ENCODE measurements around the gene AXDND1. TPM values are rescaled to one million over a fixed set of nuclear protein-coding genes. Genes with fewer than 3 reads are reported as not detected.

AXDND1 gene

DNA sequence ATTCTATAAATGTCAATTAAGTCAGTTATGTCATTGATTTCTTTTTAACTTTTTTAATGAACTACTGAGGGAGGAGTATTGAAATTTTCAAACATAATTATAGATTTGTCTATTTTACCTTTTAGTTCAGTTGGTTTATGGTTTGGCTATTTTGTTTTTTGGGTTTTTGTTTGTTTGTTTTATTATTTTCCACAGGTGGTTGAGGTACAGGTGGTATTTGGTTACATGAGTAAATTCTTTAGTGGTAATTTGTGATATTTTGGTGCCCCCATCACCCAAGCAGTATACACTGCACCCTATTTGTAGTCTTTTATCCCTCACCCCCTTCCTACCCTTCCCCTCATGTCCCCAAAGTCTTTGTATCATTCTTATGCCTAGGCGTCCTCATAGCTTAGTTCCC, 235.3 kb downstream of the AXDND1 start:
- Histone ChIP-seq H4K8ac (ENCODE audit: low read depth, low read length) (no peak overlapping the region), H2AK5ac (ENCODE audit: low read length) (no peak overlapping the region), H3K4me1 (ENCODE audit: control insufficient read depth, low read depth, low read length) (no peaks in the 10 kb centered on the region), H3K4ac (ENCODE audit: low read depth, low read length) (no peak overlapping the region), H3K4me3 (ENCODE audit: low read length) (no peak overlapping the region), H3K79me1 (ENCODE audit: low read length) (no peaks in the 10 kb centered on the region), H3K79me2 (ENCODE audit: control insufficient read depth, insufficient read depth, low read length) (no peaks in the 10 kb centered on the region), H4K5ac (ENCODE audit: low read length) (no peak overlapping the region), H2BK120ac (ENCODE audit: low read depth, low read length) (no peak overlapping the region), H3K23ac (ENCODE audit: low read length) (no peak overlapping the region), H3K27ac (ENCODE audit: low read depth, low read length) (no peak overlapping the region), H3K56ac (ENCODE audit: low read length) (no peak overlapping the region), H3K18ac (ENCODE audit: low read length) (no peak overlapping the region), H3K9ac (ENCODE audit: low read length) (no peak overlapping the region), H3K27me3 (ENCODE audit: insufficient read depth, low read length, poor library complexity) (no peaks in the 10 kb centered on the region), H3K36me3 (ENCODE audit: control insufficient read depth, insufficient read depth, low read length) (no peaks in the 10 kb centered on the region), H3K4me2 (ENCODE audit: low read length) (no peak overlapping the region), H2BK15ac (replicated peaks; ENCODE audit: low read depth) (no peak overlapping the region), H2BK5ac (ENCODE audit: low read length) (no peak overlapping the region)
- WGBS (ENCODE audit: extremely low coverage, insufficient coverage, low lambda C conversion rate) = no CpG with 5 or more reads among the region's 1 CpG
- DNase-seq = no peak

Small RNAs within 50 kb of the gene (small RNA-seq; reads per million reads assigned to genes)
- gene MEF2AP1 (ENCODE audit: insufficient read depth) (not detected), gene RNU5F-2P (ENCODE audit: insufficient read depth) (not detected)

Measured in mesendoderm (in vitro differentiated cells).